Nephron (organoid): Measurements from ENCODE around the gene PSMG3.

ENCODE experiments used
- H3K27ac Mint-ChIP-seq, 3 experiments: 2 replicates each; pipeline ENCODE4 v1.8.0; 2020; ENCODE audit warnings: mixed read lengths in 3 of 3, mild to moderate bottlenecking in 2 of 3, moderate library complexity in 1 of 3
- H3K27me3 Mint-ChIP-seq: 2 replicates; pipeline ENCODE4 v1.8.0; 2021; ENCODE audit warnings: low read depth, mild to moderate bottlenecking, moderate library complexity, mixed read lengths
- H3K36me3 Mint-ChIP-seq: 2 replicates; pipeline ENCODE4 v1.8.0; 2020; ENCODE audit warnings: low read depth, mixed read lengths
- H3K4me1 Mint-ChIP-seq: 2 replicates; pipeline ENCODE4 v1.8.0; 2020; ENCODE audit warnings: mixed read lengths
- H3K4me3 Mint-ChIP-seq, 3 experiments: 2 replicates each; pipeline ENCODE4 v1.8.0; 2020; ENCODE audit warnings: mild to moderate bottlenecking in 3 of 3, mixed read lengths in 3 of 3, moderate library complexity in 2 of 3
- H3K9me3 Mint-ChIP-seq: 2 replicates; pipeline ENCODE4 v1.8.0; 2020; ENCODE audit warnings: mixed read lengths
- CTCF ChIP-seq, 3 experiments: fragments of 200-600 bp; sonication (generic); IDR thresholded peaks; one replicate each; pipeline ENCODE4 v1.5.0; 2021; ENCODE audit warnings: antibody characterized with exemption in 3 of 3; ENCODE audit not compliant: unreplicated experiment in 3 of 3

Gene PSMG3

GRCh38 chr7:1558181-1558811 lies 11.5 kb downstream of the PSMG3 start:
- H3K4me3 Mint-ChIP-seq = no peak overlapping the region
- no peaks in the 10 kb centered on the region for H3K36me3 Mint-ChIP-seq
- peaks cover 15% of the 10 kb centered on the region for H3K4me1 Mint-ChIP-seq
- H3K27ac Mint-ChIP-seq = no peak overlapping the region
- TF ChIP-seq CTCF (IDR thresholded peaks at IDR 0.05; ENCODE audit: unreplicated experiment in 3 of 3) = peak; percentile 19 to 49 (median 24)
- peaks cover 29% of the 10 kb centered on the region for H3K27me3 Mint-ChIP-seq
- H3K9me3 Mint-ChIP-seq = no peaks in the 10 kb centered on the region

GRCh38 chr7:1557771-1558170 lies 12.1 kb downstream of the PSMG3 start:
- Mint-ChIP-seq H3K27me3 (peaks cover 29% of the 10 kb centered on the region), H3K27ac (no peak overlapping the region)

GRCh38 chr7:1557006-1557405 lies 12.8 kb downstream of the PSMG3 start:
- TF ChIP-seq CTCF (IDR thresholded peaks at IDR 0.05; ENCODE audit: unreplicated experiment in 3 of 3) = no peak
- H3K4me1 Mint-ChIP-seq = peaks cover 10% of the 10 kb centered on the region
- no peak overlapping the region for H3K27ac Mint-ChIP-seq
- no peaks in the 10 kb centered on the region for H3K9me3 Mint-ChIP-seq
- no peaks in the 10 kb centered on the region for H3K36me3 Mint-ChIP-seq
- no peak overlapping the region for H3K4me3 Mint-ChIP-seq
- H3K27me3 Mint-ChIP-seq = peaks cover 22% of the 10 kb centered on the region

More at GRCh38 chr7:1557771-1558170, 12.1 kb downstream of the PSMG3 start:
- Mint-ChIP-seq H3K4me3 (no peak overlapping the region), H3K36me3 (no peaks in the 10 kb centered on the region), H3K4me1 (peaks cover 15% of the 10 kb centered on the region), H3K9me3 (no peaks in the 10 kb centered on the region)
- no peak for TF ChIP-seq CTCF (IDR thresholded peaks at IDR 0.05; ENCODE audit: unreplicated experiment in 3 of 3)

GRCh38 chr7:1555813-1556543 lies 13.9 kb downstream of the PSMG3 start, which contains the start of gene TMEM184A:
TSS of gene TMEM184A (minus strand) at chr7:1556205. CDS start at chr7:1555484, 721 bp downstream.
- peaks cover 20% of the 10 kb centered on the region for H3K27me3 Mint-ChIP-seq

GRCh38 chr7:1555046-1555812 lies 14.6 kb downstream of the PSMG3 start:
- Mint-ChIP-seq H3K27me3 (peaks cover 20% of the 10 kb centered on the region), H3K4me3 (peak overlapping the region in 1 of 3 experiments; percentile 54), H3K9me3 (no peaks in the 10 kb centered on the region), H3K36me3 (no peaks in the 10 kb centered on the region), H3K4me1 (peaks cover 7% of the 10 kb centered on the region), H3K27ac (peak overlapping the region in 2 of 3 experiments; percentile 59 to 89)
- no peak for TF ChIP-seq CTCF (IDR thresholded peaks at IDR 0.05; ENCODE audit: unreplicated experiment in 3 of 3)

More at GRCh38 chr7:1555813-1556543, 13.9 kb downstream of the PSMG3 start, which contains the start of gene TMEM184A:
- H3K9me3 Mint-ChIP-seq = no peaks in the 10 kb centered on the region
- peaks cover 7% of the 10 kb centered on the region for H3K4me1 Mint-ChIP-seq
- peak within 1 kb of the TSS in 2 of 3 experiments; percentile 83 to 89 for H3K27ac Mint-ChIP-seq
- H3K36me3 Mint-ChIP-seq = no peaks in the 10 kb centered on the region
- peak; percentile 45 to 55 (median 53) for TF ChIP-seq CTCF (IDR thresholded peaks at IDR 0.05; ENCODE audit: unreplicated experiment in 3 of 3)
- H3K4me3 Mint-ChIP-seq = peak within 1 kb of the TSS in 1 of 3 experiments; percentile 54
